ENCODE data around the gene XRCC1. TPM values are rescaled to one million over a fixed set of nuclear protein-coding genes. Genes with fewer than 3 reads are reported as not detected.

The XRCC1 gene
- total and polyA plus RNA-seq, 2 donors from 2014 or later, result 19.3 to 24.5 TPM

- intact Hi-C loops (cut with DNase I), result no loop called here
- Histone ChIP-seq H3K36me3 (ENCODE audit: control insufficient read depth in 2 of 3, insufficient read depth in 3 of 3, low read length in 3 of 3) (peaks cover 5 to 29% (median 11%) of the 10 kb centered on the region in 3 donors), H3K27ac (ENCODE audit: low read depth in 2 of 2, low read length in 2 of 2) (no peak overlapping the region), H3K4me1 (ENCODE audit: control insufficient read depth in 2 of 3, insufficient read depth in 2 of 3, low read depth in 1 of 3, low read length in 3 of 3) (no peaks in the 10 kb centered on the region), H3K9me3 (ENCODE audit: control insufficient read depth in 2 of 3, insufficient read depth in 1 of 3, low read length in 3 of 3) (no peaks in the 10 kb centered on the region), H3K27me3 (ENCODE audit: control insufficient read depth, insufficient read depth, low read length) (no peaks in the 10 kb centered on the region), H3K9ac (ENCODE audit: low read length in 3 of 3) (no peak overlapping the region), H3K4me3 (ENCODE audit: low read length in 3 of 3) (no peak overlapping the region)
- DNase-seq (peak in 1 of 5 donors; percentile 45), FAIRE-seq (no peak)
- TF ChIP-seq, protein P1, sequence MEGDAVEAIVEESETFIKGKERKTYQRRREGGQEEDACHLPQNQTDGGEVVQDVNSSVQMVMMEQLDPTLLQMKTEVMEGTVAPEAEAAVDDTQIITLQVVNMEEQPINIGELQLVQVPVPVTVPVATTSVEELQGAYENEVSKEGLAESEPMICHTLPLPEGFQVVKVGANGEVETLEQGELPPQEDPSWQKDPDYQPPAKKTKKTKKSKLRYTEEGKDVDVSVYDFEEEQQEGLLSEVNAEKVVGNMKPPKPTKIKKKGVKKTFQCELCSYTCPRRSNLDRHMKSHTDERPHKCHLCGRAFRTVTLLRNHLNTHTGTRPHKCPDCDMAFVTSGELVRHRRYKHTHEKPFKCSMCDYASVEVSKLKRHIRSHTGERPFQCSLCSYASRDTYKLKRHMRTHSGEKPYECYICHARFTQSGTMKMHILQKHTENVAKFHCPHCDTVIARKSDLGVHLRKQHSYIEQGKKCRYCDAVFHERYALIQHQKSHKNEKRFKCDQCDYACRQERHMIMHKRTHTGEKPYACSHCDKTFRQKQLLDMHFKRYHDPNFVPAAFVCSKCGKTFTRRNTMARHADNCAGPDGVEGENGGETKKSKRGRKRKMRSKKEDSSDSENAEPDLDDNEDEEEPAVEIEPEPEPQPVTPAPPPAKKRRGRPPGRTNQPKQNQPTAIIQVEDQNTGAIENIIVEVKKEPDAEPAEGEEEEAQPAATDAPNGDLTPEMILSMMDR (IDR thresholded peaks at IDR 0.05; ENCODE audit: borderline replicate concordance, extremely low read depth, insufficient read depth), result no peak
Observed at GRCh38 chr19:43554317-43554895, 20.9 kb downstream of the XRCC1 start.

GRCh38 chr19:43553656-43554055, 21.7 kb downstream of the XRCC1 start:
- no peaks in the 10 kb centered on the region for H3K9me3 ChIP-seq (ENCODE audit: control insufficient read depth in 2 of 3, insufficient read depth in 1 of 3, low read length in 3 of 3)
- H3K27me3 ChIP-seq (ENCODE audit: control insufficient read depth, insufficient read depth, low read length), result no peaks in the 10 kb centered on the region
- H3K4me3 ChIP-seq (ENCODE audit: low read length in 3 of 3), result no peak overlapping the region
- no peak overlapping the region for H3K9ac ChIP-seq (ENCODE audit: low read length in 3 of 3)
- peaks cover 5 to 29% (median 11%) of the 10 kb centered on the region in 3 donors for H3K36me3 ChIP-seq (ENCODE audit: control insufficient read depth in 2 of 3, insufficient read depth in 3 of 3, low read length in 3 of 3)
- H3K27ac ChIP-seq (ENCODE audit: low read depth in 2 of 2, low read length in 2 of 2), result no peak overlapping the region
- DNase-seq (peak in 1 of 5 donors; percentile 7), FAIRE-seq (no peak)
- TF ChIP-seq, protein P1 (IDR thresholded peaks at IDR 0.05; ENCODE audit: borderline replicate concordance, extremely low read depth, insufficient read depth), result no peak
- no peaks in the 10 kb centered on the region for H3K4me1 ChIP-seq (ENCODE audit: control insufficient read depth in 2 of 3, insufficient read depth in 2 of 3, low read depth in 1 of 3, low read length in 3 of 3)
- intact Hi-C loops (cut with DNase I), result no loop called here

- FAIRE-seq (no peak), DNase-seq (peak in 1 of 5 donors; percentile 30)
- Histone ChIP-seq H3K36me3 (ENCODE audit: control insufficient read depth in 2 of 3, insufficient read depth in 3 of 3, low read length in 3 of 3) (peaks cover 5 to 24% (median 11%) of the 10 kb centered on the region in 3 donors), H3K9ac (ENCODE audit: low read length in 3 of 3) (no peak overlapping the region), H3K27me3 (ENCODE audit: control insufficient read depth, insufficient read depth, low read length) (no peaks in the 10 kb centered on the region), H3K27ac (ENCODE audit: low read depth in 2 of 2, low read length in 2 of 2) (no peak overlapping the region), H3K9me3 (ENCODE audit: control insufficient read depth in 2 of 3, insufficient read depth in 1 of 3, low read length in 3 of 3) (no peaks in the 10 kb centered on the region), H3K4me1 (ENCODE audit: control insufficient read depth in 2 of 3, insufficient read depth in 2 of 3, low read depth in 1 of 3, low read length in 3 of 3) (no peaks in the 10 kb centered on the region), H3K4me3 (ENCODE audit: low read length in 3 of 3) (no peak overlapping the region)
- TF ChIP-seq, protein P1 (IDR thresholded peaks at IDR 0.05; ENCODE audit: borderline replicate concordance, extremely low read depth, insufficient read depth), result no peak
- intact Hi-C loops (cut with DNase I), result no loop called here
Observed at GRCh38 chr19:43552616-43553015, 22.7 kb downstream of the XRCC1 start.

DNA sequence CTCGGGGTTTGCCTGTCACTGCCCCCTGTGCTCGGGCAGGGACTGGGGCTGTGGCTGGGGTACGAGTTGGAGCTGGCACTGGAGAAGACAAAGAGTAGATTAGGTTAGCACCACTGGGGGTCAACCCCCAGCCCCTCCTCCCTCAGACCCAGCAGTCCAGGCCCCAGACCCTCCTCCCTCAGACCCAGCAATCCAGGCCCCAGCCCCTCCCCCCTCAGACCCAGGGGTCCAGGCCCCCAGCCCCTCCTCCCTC, 23.2 kb downstream of the XRCC1 start:
- Histone ChIP-seq H3K4me1 (ENCODE audit: control insufficient read depth in 2 of 3, insufficient read depth in 2 of 3, low read depth in 1 of 3, low read length in 3 of 3) (no peaks in the 10 kb centered on the region), H3K9ac (ENCODE audit: low read length in 3 of 3) (no peak overlapping the region), H3K27ac (ENCODE audit: low read depth in 2 of 2, low read length in 2 of 2) (no peak overlapping the region), H3K9me3 (ENCODE audit: control insufficient read depth in 2 of 3, insufficient read depth in 1 of 3, low read length in 3 of 3) (no peaks in the 10 kb centered on the region), H3K4me3 (ENCODE audit: low read length in 3 of 3) (no peak overlapping the region), H3K36me3 (ENCODE audit: control insufficient read depth in 2 of 3, insufficient read depth in 3 of 3, low read length in 3 of 3) (peaks cover 5 to 24% (median 11%) of the 10 kb centered on the region in 3 donors), H3K27me3 (ENCODE audit: control insufficient read depth, insufficient read depth, low read length) (no peaks in the 10 kb centered on the region)
- FAIRE-seq (no peak), DNase-seq (no peak)
- TF ChIP-seq, protein P1 (IDR thresholded peaks at IDR 0.05; ENCODE audit: borderline replicate concordance, extremely low read depth, insufficient read depth), result no peak
- intact Hi-C loops (cut with DNase I), result no loop called here

Data from kidney (tissue), 14 donors.